Aorta (tissue), 5 donors: ENCODE data around the gene PPFIA4. TPM values are rescaled to one million over a fixed set of nuclear protein-coding genes. Genes with fewer than 3 reads are reported as not detected.
A peak's percentile ranks its signal among the peaks of the same experiment; 100 is the strongest.

ENCODE experiments used
- ATAC-seq: fragments of 200-7000 bp; cut with Tn5 transposase; one replicate; pipeline ENCODE4 v1.9.1; 2022; ENCODE audit warnings: moderate library complexity; ENCODE audit not compliant: low FRiP score
- DNase-seq, 2 donors: peaks; one replicate each; pipeline ENCODE4 v3.0.0-alpha.2; 2020
- H3K27ac ChIP-seq, 2 donors: one replicate each; pipeline ENCODE4 v1.5.1; 2013; ENCODE audit warnings: low read length in 2 of 2, mild to moderate bottlenecking in 2 of 2, moderate library complexity in 2 of 2, control low read depth in 1 of 2, inconsistent platforms in 1 of 2, low read depth in 1 of 2
- H3K27me3 ChIP-seq, 2 donors: one replicate each; pipeline ENCODE4 v1.6.1; 2013; ENCODE audit warnings: control low read depth in 1 of 2, low read length in 1 of 2, mild to moderate bottlenecking in 1 of 2, moderate library complexity in 1 of 2; ENCODE audit not compliant: insufficient read depth in 2 of 2, control insufficient read depth in 1 of 2
- H3K36me3 ChIP-seq, 2 donors: one replicate each; pipeline ENCODE4 v1.6.1; 2013; ENCODE audit warnings: control low read depth in 1 of 2, low read length in 1 of 2, mild to moderate bottlenecking in 1 of 2; ENCODE audit not compliant: insufficient read depth in 2 of 2, control insufficient read depth in 1 of 2
- H3K4me1 ChIP-seq, 2 donors: one replicate each; pipeline ENCODE4 v1.6.1; 2013; ENCODE audit warnings: low read length in 2 of 2, control low read depth in 1 of 2, mild to moderate bottlenecking in 1 of 2, moderate library complexity in 1 of 2; ENCODE audit not compliant: insufficient read depth in 2 of 2, control insufficient read depth in 1 of 2
- H3K4me3 ChIP-seq, 2 donors: one replicate each; pipeline ENCODE4 v1.5.1; 2013; ENCODE audit warnings: low read length in 2 of 2, control low read depth in 1 of 2, mild to moderate bottlenecking in 1 of 2
- H3K9me3 ChIP-seq: one replicate; pipeline ENCODE4 v1.6.1; 2013; ENCODE audit warnings: mild to moderate bottlenecking, low read length; ENCODE audit not compliant: control insufficient read depth
- WGBS, 2 donors: extraction: QIAGEN DNeasy Blood & Tissue Kit; methylation state at CpG; one replicate each; pipeline ENCODE4 v1.1.7; 2013; 5-methylcytosine and 5-hydroxymethylcytosine counted together
- intact Hi-C, 2 donors: fragments of 100-400 bp; cut with DNase I; formaldehyde crosslinking; loops; one replicate each; pipeline versions ENCODE4 v1.14.2 to v1.15.0; 2022
- polyA plus RNA-seq, 2 donors: library from polyadenylated mRNA; stranded (reverse); fragments of 200-250 nt; gene quantifications; one replicate each; pipeline ENCODE4 v1.2.3, GENCODE V29; 2013
- total RNA-seq, 2 donors: library from RNA; stranded (reverse); fragmentation: NEBNext Ultra II Directional; extraction: Animal tissue kit (Norgen Biotek cat#: 25700); gene quantifications; one replicate each; pipeline ENCODE4 v1.2.1, GENCODE V29; 2021
- donor health status: healthy with polysubstance abuse.
- donor health status: Bipolar disorder and iron deficiency.
- donor health status: DM: no; HTN: no; CAD: no.
- donor health status: DM: no; HTN: no; CAD: no.
- donor health status: DM: yes; HTN: yes; CAD: no.

The PPFIA4 gene
- total and polyA plus RNA-seq, 4 donors = 3.3 to 22.7 (median 13.0) TPM

GRCh38 chr1:203043830-203044545, 17.7 kb downstream of the PPFIA4 start:
- DNase-seq = no peak
- Histone ChIP-seq H3K27ac (no peak overlapping the region), H3K4me1 (no peaks in the 10 kb centered on the region), H3K36me3 (no peaks in the 10 kb centered on the region), H3K4me3 (no peak overlapping the region), H3K9me3 (no peaks in the 10 kb centered on the region), H3K27me3 (no peaks in the 10 kb centered on the region)
- no peak for ATAC-seq
- intact Hi-C loops = loop anchor here in 1 of 2 donors (5.0 kb wide), 1 partner anchor 128 kb away; no protein-coding TSS in a partner anchor
- 94 to 96% methylated on average over 14 of the region's 14 CpGs for WGBS, 2 donors

GRCh38 chr1:203044546-203045250, 18.4 kb downstream of the PPFIA4 start:
- Histone ChIP-seq H3K4me1 (no peaks in the 10 kb centered on the region), H3K27ac (no peak overlapping the region), H3K4me3 (no peak overlapping the region), H3K9me3 (no peaks in the 10 kb centered on the region), H3K27me3 (no peaks in the 10 kb centered on the region), H3K36me3 (no peaks in the 10 kb centered on the region)
- WGBS, 2 donors = 92 to 98% methylated on average over 7 of the region's 7 CpGs
- intact Hi-C loops = loop anchor here in 1 of 2 donors (5.0 kb wide), 1 partner anchor 128 kb away; no protein-coding TSS in a partner anchor
- ATAC-seq (no peak), DNase-seq (peak in 1 of 2 donors; percentile 42)

- peak in 1 of 2 donors; percentile 74 for DNase-seq
- intact Hi-C loops = no loop called here
- WGBS, 2 donors = 93 to 95% methylated on average over 17 of the region's 17 CpGs
Measured at GRCh38 chr1:203045336-203045735, 19.0 kb downstream of the PPFIA4 start.

GRCh38 chr1:203045821-203046594, 19.7 kb downstream of the PPFIA4 start:
- Histone ChIP-seq H3K36me3 (no peaks in the 10 kb centered on the region), H3K4me1 (no peaks in the 10 kb centered on the region), H3K4me3 (no peak overlapping the region), H3K27ac (no peak overlapping the region), H3K27me3 (no peaks in the 10 kb centered on the region), H3K9me3 (no peaks in the 10 kb centered on the region)
- WGBS, 2 donors = 88 to 90% methylated on average over 16 of the region's 16 CpGs
- intact Hi-C loops = no loop called here
- peak in 1 of 2 donors; percentile 70 for DNase-seq
- ATAC-seq = no peak

More at GRCh38 chr1:203045336-203045735, 19.0 kb downstream of the PPFIA4 start:
- ATAC-seq = no peak
- Histone ChIP-seq H3K4me3 (no peak overlapping the region), H3K4me1 (no peaks in the 10 kb centered on the region), H3K36me3 (no peaks in the 10 kb centered on the region), H3K27me3 (no peaks in the 10 kb centered on the region), H3K9me3 (no peaks in the 10 kb centered on the region), H3K27ac (no peak overlapping the region)

GRCh38 chr1:203046984-203047630, 20.8 kb downstream of the PPFIA4 start:
- DNase-seq = peak in 1 of 2 donors; percentile 42
- Histone ChIP-seq H3K36me3 (no peaks in the 10 kb centered on the region), H3K4me3 (no peak overlapping the region), H3K9me3 (no peaks in the 10 kb centered on the region), H3K27ac (no peak overlapping the region), H3K27me3 (no peaks in the 10 kb centered on the region), H3K4me1 (no peaks in the 10 kb centered on the region)
- no peak for ATAC-seq
- 70 to 71% methylated on average over 15 of the region's 15 CpGs for WGBS, 2 donors
- intact Hi-C loops = no loop called here

- WGBS, 2 donors = 94 to 98% methylated on average over 11 of the region's 11 CpGs
- H3K9me3 ChIP-seq = no peaks in the 10 kb centered on the region
Measured at GRCh38 chr1:203048086-203048485, 21.8 kb downstream of the PPFIA4 start.

GRCh38 chr1:203048555-203049051, 22.3 kb downstream of the PPFIA4 start:
- no peaks in the 10 kb centered on the region for H3K9me3 ChIP-seq
- H3K27ac ChIP-seq = no peak overlapping the region
- ATAC-seq = peak; percentile 43
- H3K27me3 ChIP-seq = no peaks in the 10 kb centered on the region
- 85 to 88% methylated on average over 23 of the region's 23 CpGs for WGBS, 2 donors
- H3K36me3 ChIP-seq = no peaks in the 10 kb centered on the region
- no peaks in the 10 kb centered on the region for H3K4me1 ChIP-seq
- no peak overlapping the region for H3K4me3 ChIP-seq
- no peak for DNase-seq
- intact Hi-C loops = no loop called here

More at GRCh38 chr1:203048086-203048485, 21.8 kb downstream of the PPFIA4 start:
- no peaks in the 10 kb centered on the region for H3K27me3 ChIP-seq
- H3K4me1 ChIP-seq = no peaks in the 10 kb centered on the region
- intact Hi-C loops = no loop called here
- H3K4me3 ChIP-seq = no peak overlapping the region
- no peaks in the 10 kb centered on the region for H3K36me3 ChIP-seq
- ATAC-seq (no peak), DNase-seq (peak in 1 of 2 donors; percentile 59)
- H3K27ac ChIP-seq = no peak overlapping the region

GRCh38 chr1:203049077-203049476, 22.8 kb downstream of the PPFIA4 start:
- no peaks in the 10 kb centered on the region for H3K4me1 ChIP-seq
- no peak overlapping the region for H3K4me3 ChIP-seq
- intact Hi-C loops = no loop called here
- no peak for ATAC-seq
- H3K27ac ChIP-seq = no peak overlapping the region
- H3K27me3 ChIP-seq = no peaks in the 10 kb centered on the region
- peak in 1 of 2 donors; percentile 49 for DNase-seq
- no peaks in the 10 kb centered on the region for H3K36me3 ChIP-seq
- H3K9me3 ChIP-seq = no peaks in the 10 kb centered on the region
- 90% methylated on average over 4 of the region's 4 CpGs for WGBS, 2 donors
